Sigmoid colon (tissue), 4 donors: ENCODE measurements around the gene ERRFI1.

Experiments
- CTCF ChIP-seq, 4 experiments: fragments of 450-650 bp in 3 of 4; fragments of 200-600 bp in 1 of 4; IDR thresholded peaks; one replicate each; pipeline ENCODE4 v1.5.1; 2016 to 2019; ENCODE audit warnings: antibody characterized with exemption in 4 of 4, mild to moderate bottlenecking in 3 of 4, moderate library complexity in 2 of 4
- EP300 ChIP-seq, 4 donors: sonication (generic); formaldehyde crosslinking; IDR thresholded peaks; one replicate each; pipeline ENCODE4 v1.6.1; 2017; ENCODE audit warnings: antibody characterized with exemption in 4 of 4
- POLR2AphosphoS5 ChIP-seq, 4 donors: sonication (generic); formaldehyde crosslinking; IDR thresholded peaks; one replicate each; pipeline ENCODE4 v1.6.1; 2017; ENCODE audit warnings: antibody characterized with exemption in 4 of 4

GRCh38 chr1:8024329-8024728 is 1.8 kb downstream of the ERRFI1 start:
- TF ChIP-seq CTCF (IDR thresholded peaks at IDR 0.05) (no peak), EP300 (IDR thresholded peaks at IDR 0.05) (no peak), POLR2AphosphoS5 (IDR thresholded peaks at IDR 0.05) (no peak)
